Activated gamma-delta T cell (primary cell): ENCODE results near the gene MYO1G.

ENCODE experiments used
- DNase-seq: peaks from one replicate; lab custom pipeline; 2025; lab: John Stamatoyannopoulos, UW

Gene MYO1G

GRCh38 chr7:44981035-44981706 is 2.4 kb upstream of the MYO1G start:
- no peak for DNase-seq

- no peak for DNase-seq
These were observed 1.7 kb upstream of the MYO1G start for GRCh38 chr7:44980393-44981034.

GRCh38 chr7:44979481-44980392 is 922 bp upstream of the MYO1G start:
- no peak for DNase-seq

GRCh38 chr7:44977959-44978335 is 868 bp downstream of the MYO1G start:
- no peak for DNase-seq

GRCh38 chr7:44977304-44977958 is 1.4 kb downstream of the MYO1G start:
- DNase-seq: peak; percentile 31

GRCh38 chr7:44976746-44977196 is 2.0 kb downstream of the MYO1G start:
- DNase-seq: no peak

- no peak for DNase-seq
These were observed 2.6 kb downstream of the MYO1G start for GRCh38 chr7:44976040-44976745.

- DNase-seq: no peak
These were observed 3.3 kb downstream of the MYO1G start for GRCh38 chr7:44975331-44976039.

- no peak for DNase-seq
These were observed 4.3 kb downstream of the MYO1G start for GRCh38 chr7:44974549-44974948.

GRCh38 chr7:44973610-44974401 is 5.0 kb downstream of the MYO1G start:
- DNase-seq: no peak

- DNase-seq: no peak
These were observed 6.3 kb downstream of the MYO1G start for GRCh38 chr7:44972562-44972961.

GRCh38 chr7:44971902-44972441 is 6.8 kb downstream of the MYO1G start:
- DNase-seq: no peak

- no peak for DNase-seq
These were observed 7.5 kb downstream of the MYO1G start for GRCh38 chr7:44971188-44971901.

GRCh38 chr7:44970523-44971051 is 8.2 kb downstream of the MYO1G start:
- DNase-seq: no peak

- DNase-seq: no peak
These were observed 8.9 kb downstream of the MYO1G start for GRCh38 chr7:44969701-44970522.

GRCh38 chr7:44969049-44969700 is 9.6 kb downstream of the MYO1G start:
- no peak for DNase-seq
